ENCODE data around the gene EYS. TPM values are rescaled to one million over a fixed set of nuclear protein-coding genes. Genes with fewer than 3 reads are reported as not detected.

Gene EYS
- total RNA-seq, 6 experiments from 2014 or later = 0.18 TPM; not detected in 5

DNA sequence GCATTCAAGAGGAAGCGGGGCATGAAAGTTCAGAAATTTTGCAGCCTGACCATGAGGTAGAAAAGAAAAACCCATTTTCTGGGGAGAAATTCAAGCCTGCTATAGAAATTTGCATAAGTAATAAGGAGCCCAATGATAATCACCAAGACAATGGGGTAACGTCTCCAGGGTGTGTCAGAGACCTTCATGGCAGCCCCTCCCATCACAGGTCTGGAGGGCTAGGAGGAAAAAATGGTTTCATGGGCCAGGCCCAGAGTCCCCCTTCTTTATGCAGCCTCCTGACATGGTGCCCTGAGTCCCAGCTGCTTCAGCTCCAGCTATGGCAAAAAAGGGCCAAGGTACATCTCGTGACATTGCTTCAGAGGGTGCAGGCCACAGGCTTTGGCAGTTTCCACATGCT lies 618.5 kb downstream of the EYS start:
- Mint-ChIP-seq H3K4me1 (ENCODE audit: low read depth) (no peaks in the 10 kb centered on the region), H3K9me3 (peaks cover 49% of the 10 kb centered on the region), H3K36me3 (ENCODE audit: low read depth) (0 out of 2 replicates have a peak, but pooled peaks cover 4% of the 10 kb centered on the region), H3K27me3 (ENCODE audit: insufficient read depth) (no peaks in the 10 kb centered on the region), H3K4me3 (no peak overlapping the region), H3K27ac (no peak overlapping the region)
- TF ChIP-seq, protein P1, sequence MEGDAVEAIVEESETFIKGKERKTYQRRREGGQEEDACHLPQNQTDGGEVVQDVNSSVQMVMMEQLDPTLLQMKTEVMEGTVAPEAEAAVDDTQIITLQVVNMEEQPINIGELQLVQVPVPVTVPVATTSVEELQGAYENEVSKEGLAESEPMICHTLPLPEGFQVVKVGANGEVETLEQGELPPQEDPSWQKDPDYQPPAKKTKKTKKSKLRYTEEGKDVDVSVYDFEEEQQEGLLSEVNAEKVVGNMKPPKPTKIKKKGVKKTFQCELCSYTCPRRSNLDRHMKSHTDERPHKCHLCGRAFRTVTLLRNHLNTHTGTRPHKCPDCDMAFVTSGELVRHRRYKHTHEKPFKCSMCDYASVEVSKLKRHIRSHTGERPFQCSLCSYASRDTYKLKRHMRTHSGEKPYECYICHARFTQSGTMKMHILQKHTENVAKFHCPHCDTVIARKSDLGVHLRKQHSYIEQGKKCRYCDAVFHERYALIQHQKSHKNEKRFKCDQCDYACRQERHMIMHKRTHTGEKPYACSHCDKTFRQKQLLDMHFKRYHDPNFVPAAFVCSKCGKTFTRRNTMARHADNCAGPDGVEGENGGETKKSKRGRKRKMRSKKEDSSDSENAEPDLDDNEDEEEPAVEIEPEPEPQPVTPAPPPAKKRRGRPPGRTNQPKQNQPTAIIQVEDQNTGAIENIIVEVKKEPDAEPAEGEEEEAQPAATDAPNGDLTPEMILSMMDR (IDR thresholded peaks at IDR 0.05) = no peak
- DNase-seq = no peak

DNA sequence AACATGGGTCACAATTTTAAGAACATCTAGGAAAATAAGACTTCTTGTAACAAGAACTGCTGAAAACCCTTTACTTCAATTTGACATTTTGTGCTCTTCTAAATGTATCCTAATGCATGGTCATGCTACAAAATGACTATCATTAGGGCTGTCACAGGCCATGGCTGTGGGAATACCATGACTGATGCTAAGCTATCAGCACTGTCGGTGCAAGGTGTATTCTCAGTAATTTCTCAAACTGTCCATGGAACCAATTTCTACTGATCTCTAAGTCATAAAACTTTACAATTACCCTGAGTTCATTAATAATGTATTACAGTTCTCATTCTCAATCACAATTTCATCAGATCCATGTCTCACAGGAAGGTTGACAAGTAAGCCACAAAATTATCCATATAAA lies 625.3 kb downstream of the EYS start:
- Mint-ChIP-seq H3K36me3 (ENCODE audit: low read depth) (no peaks in the 10 kb centered on the region), H3K4me1 (ENCODE audit: low read depth) (no peaks in the 10 kb centered on the region), H3K9me3 (peaks cover 33% of the 10 kb centered on the region), H3K4me3 (no peak overlapping the region), H3K27ac (no peak overlapping the region), H3K27me3 (ENCODE audit: insufficient read depth) (no peaks in the 10 kb centered on the region)
- TF ChIP-seq, protein P1 (IDR thresholded peaks at IDR 0.05) = no peak
- DNase-seq = no peak

DNA sequence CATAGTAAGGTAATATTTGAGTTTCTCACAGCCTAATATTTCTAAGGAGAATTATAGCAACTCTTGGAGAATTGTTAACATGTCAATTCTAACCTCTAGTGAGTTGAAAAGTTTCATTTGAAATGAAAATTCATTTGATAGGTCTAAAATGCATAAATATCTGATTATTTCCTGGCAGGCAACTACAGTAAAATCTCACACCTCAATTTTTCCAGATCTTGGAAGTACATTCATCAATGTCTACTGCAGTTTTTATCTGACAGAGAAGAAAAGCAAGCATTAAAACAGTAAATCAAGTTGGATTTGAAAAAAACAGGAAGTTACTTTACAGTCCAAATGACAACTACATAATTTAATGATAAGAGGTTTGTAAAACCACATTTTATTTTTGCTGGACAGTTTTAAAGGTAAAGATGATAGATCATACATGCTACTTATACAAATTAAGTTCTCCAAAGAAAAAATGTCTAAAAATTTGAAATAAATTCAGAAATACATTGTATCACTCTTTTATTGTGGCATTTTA lies 631.3 kb downstream of the EYS start:
- Mint-ChIP-seq H3K9me3 (peaks cover 26% of the 10 kb centered on the region), H3K27ac (no peak overlapping the region), H3K27me3 (ENCODE audit: insufficient read depth) (no peaks in the 10 kb centered on the region), H3K4me3 (no peak overlapping the region), H3K4me1 (ENCODE audit: low read depth) (no peaks in the 10 kb centered on the region), H3K36me3 (ENCODE audit: low read depth) (no peaks in the 10 kb centered on the region)
- TF ChIP-seq, protein P1 (IDR thresholded peaks at IDR 0.05) = no peak
- DNase-seq = no peak

GRCh38 chr6:65072500-65072899 lies 634.5 kb downstream of the EYS start:
- Mint-ChIP-seq H3K27me3 (ENCODE audit: insufficient read depth) (no peaks in the 10 kb centered on the region), H3K36me3 (ENCODE audit: low read depth) (no peaks in the 10 kb centered on the region), H3K9me3 (peaks cover 13% of the 10 kb centered on the region), H3K4me1 (ENCODE audit: low read depth) (no peaks in the 10 kb centered on the region), H3K4me3 (no peak overlapping the region), H3K27ac (no peak overlapping the region)
- DNase-seq = no peak
- TF ChIP-seq, protein P1 (IDR thresholded peaks at IDR 0.05) = no peak

DNA sequence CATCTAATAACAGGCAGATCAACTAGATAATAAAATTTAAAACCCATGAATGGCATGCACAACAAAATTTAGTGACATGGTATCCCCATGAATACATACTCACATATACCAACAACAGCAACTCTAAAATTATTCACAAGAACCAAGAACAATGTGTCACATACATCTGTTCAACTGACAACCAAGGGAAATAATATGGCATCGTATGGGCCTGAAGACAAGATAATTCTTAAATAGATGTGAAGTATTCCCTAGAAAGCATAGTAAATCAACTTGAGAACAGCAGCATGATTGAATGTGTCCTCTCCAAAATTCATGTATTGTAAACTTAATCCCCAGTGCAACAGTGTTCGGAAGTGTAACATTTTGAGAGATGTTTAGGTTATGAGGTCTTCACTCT lies 635.5 kb downstream of the EYS start:
- H3K4me1 Mint-ChIP-seq (ENCODE audit: low read depth) = no peaks in the 10 kb centered on the region
- DNase-seq = no peak
- H3K27me3 Mint-ChIP-seq (ENCODE audit: insufficient read depth) = no peaks in the 10 kb centered on the region
- no peak overlapping the region for H3K27ac Mint-ChIP-seq
- H3K9me3 Mint-ChIP-seq = peaks cover 20% of the 10 kb centered on the region
- no peaks in the 10 kb centered on the region for H3K36me3 Mint-ChIP-seq (ENCODE audit: low read depth)
- H3K4me3 Mint-ChIP-seq = no peak overlapping the region
- TF ChIP-seq, protein P1 (IDR thresholded peaks at IDR 0.05) = no peak

DNA sequence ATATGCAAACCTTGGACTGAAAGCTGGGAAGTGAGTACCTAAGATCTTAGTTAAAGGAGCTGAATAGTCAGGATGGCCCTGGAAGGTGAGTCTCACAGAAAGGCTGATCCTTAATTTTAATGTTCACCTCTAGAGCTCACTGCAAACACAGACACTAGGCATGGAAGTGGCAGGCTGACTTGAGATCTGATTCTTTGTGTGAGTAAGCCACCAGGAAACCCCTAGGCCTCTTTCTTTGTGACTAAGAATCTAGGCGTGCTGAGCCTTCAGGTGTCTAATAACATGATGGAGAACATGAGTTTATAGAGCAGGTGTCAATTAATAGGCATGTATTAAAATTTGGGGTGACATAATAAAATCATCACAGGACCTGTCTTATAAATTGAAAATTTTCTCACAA lies 642.2 kb downstream of the EYS start:
- Mint-ChIP-seq H3K36me3 (ENCODE audit: low read depth) (no peaks in the 10 kb centered on the region), H3K4me3 (no peak overlapping the region), H3K27ac (no peak overlapping the region), H3K4me1 (ENCODE audit: low read depth) (no peaks in the 10 kb centered on the region), H3K9me3 (peaks cover 21% of the 10 kb centered on the region), H3K27me3 (ENCODE audit: insufficient read depth) (no peaks in the 10 kb centered on the region; the same call in 1 of the 2 replicates)
- DNase-seq = no peak
- TF ChIP-seq, protein P1 (IDR thresholded peaks at IDR 0.05) = no peak

Data from HFFc6 (cell line).